ENCODE results near the gene GAL3ST3.
A peak's percentile ranks its signal among the peaks of the same experiment; 100 is the strongest.
"Not testable (repeated sequence)": the region's sequence is repeated elsewhere in the genome, so short reads cannot be mapped to it uniquely, and the experiment has no call there.

Gene GAL3ST3

GRCh38 chr11:66035653-66036333, 13.2 kb downstream of the GAL3ST3 start:
- no peak overlapping the region for H3K4me3 ChIP-seq (ENCODE audit: low read depth, low read length)
- no peak for DNase-seq (ENCODE audit: low read depth)
- TF ChIP-seq CTCF (IDR thresholded peaks at IDR 0.05; ENCODE audit: control insufficient read depth, extremely low read depth, insufficient read depth) = no peak

- TF ChIP-seq CTCF (IDR thresholded peaks at IDR 0.05; ENCODE audit: control insufficient read depth, extremely low read depth, insufficient read depth) = no peak
- peak; percentile 63 for DNase-seq (ENCODE audit: low read depth)
These were observed 15.8 kb downstream of the GAL3ST3 start for GRCh38 chr11:66032957-66033735.

GRCh38 chr11:66026017-66026529, 22.9 kb downstream of the GAL3ST3 start, which contains the start of gene CATSPER1:
TSS of gene CATSPER1 (minus strand) at chr11:66026479. CDS start at chr11:66026379, 100 bp downstream.
- DNase-seq (ENCODE audit: low read depth) = no peak
- no peak within 1 kb of the TSS for H3K4me3 ChIP-seq (ENCODE audit: low read depth, low read length)
- TF ChIP-seq CTCF (IDR thresholded peaks at IDR 0.05; ENCODE audit: control insufficient read depth, extremely low read depth, insufficient read depth) = no peak

More at GRCh38 chr11:66032957-66033735, 15.8 kb downstream of the GAL3ST3 start:
- no peak overlapping the region for H3K4me3 ChIP-seq (ENCODE audit: low read depth, low read length)

- H3K4me3 ChIP-seq (ENCODE audit: low read depth, low read length); DNase-seq (ENCODE audit: low read depth): not testable (repeated sequence)
These were observed 25.8 kb downstream of the GAL3ST3 start for GRCh38 chr11:66023186-66023440.

- TF ChIP-seq CTCF (IDR thresholded peaks at IDR 0.05; ENCODE audit: control insufficient read depth, extremely low read depth, insufficient read depth) = peak; percentile 89
- no peak overlapping the region for H3K4me3 ChIP-seq (ENCODE audit: low read depth, low read length)
- no peak for DNase-seq (ENCODE audit: low read depth)
These were observed 26.4 kb downstream of the GAL3ST3 start for GRCh38 chr11:66022401-66023185.

- H3K4me3 ChIP-seq (ENCODE audit: low read depth, low read length) = no peak overlapping the region
- TF ChIP-seq CTCF (IDR thresholded peaks at IDR 0.05; ENCODE audit: control insufficient read depth, extremely low read depth, insufficient read depth) = no peak
- no peak for DNase-seq (ENCODE audit: low read depth)
These were observed 28.2 kb downstream of the GAL3ST3 start for GRCh38 chr11:66020618-66021357.
